ENCODE data around the gene ARHGAP26. TPM values are rescaled to one million over a fixed set of nuclear protein-coding genes. Genes with fewer than 3 reads are reported as not detected.
A peak's percentile ranks its signal among the peaks of the same experiment; 100 is the strongest.
"Not testable (repeated sequence)": the region's sequence is repeated elsewhere in the genome, so short reads cannot be mapped to it uniquely, and the experiment has no call there.

The ARHGAP26 gene
- total RNA-seq, 1 experiment from 2014 or later: 11.8 TPM

DNA sequence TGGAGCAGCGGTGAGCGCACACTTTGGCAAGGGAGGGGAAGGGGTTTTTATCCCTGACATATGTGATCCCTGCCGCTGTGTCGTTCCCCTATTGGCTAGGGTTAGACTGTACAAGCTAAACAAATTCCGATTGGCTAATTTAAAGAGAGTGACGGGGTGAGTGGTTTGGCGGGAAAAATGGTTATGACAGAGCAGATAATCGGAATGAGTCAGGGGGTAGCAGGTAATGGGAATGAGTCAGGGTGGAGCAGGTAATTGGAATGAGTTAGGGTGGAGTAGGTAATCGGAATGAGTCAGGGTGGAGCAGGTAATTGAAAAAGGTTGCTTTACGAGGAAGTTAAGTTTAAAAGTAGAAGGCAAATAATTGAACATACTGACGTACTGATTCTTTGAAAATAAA lies 318.5 kb downstream of the ARHGAP26 start:
- in situ Hi-C loops (cut with HindIII; ENCODE audit: low pct_unique_long_range_greater_than_20kb, low sequenced_read_pairs); DNase-seq (ENCODE audit: low read depth, low spot score): not testable (repeated sequence)

DNA sequence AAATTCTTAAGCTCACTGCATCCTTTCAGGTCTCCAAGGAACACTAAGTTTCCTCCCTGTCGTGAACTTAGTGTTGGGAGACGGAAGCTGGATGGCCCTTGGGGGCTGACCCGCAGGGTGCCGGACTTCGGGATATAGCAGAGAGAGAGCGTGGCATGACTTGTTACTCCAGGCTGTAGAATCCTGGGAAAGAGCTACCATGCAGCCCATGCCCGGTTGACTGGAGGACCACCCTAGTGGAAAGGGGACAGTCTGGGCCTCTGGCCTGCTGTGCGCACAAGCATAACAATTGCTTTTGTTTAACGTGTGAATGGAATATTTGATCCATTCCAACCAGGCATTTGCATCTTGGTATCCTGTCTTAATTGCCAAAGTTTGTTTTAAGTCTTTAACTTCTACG lies 319.9 kb downstream of the ARHGAP26 start:
- in situ Hi-C loops (cut with HindIII; ENCODE audit: low pct_unique_long_range_greater_than_20kb, low sequenced_read_pairs); DNase-seq (ENCODE audit: low read depth, low spot score): not testable (repeated sequence)

DNA sequence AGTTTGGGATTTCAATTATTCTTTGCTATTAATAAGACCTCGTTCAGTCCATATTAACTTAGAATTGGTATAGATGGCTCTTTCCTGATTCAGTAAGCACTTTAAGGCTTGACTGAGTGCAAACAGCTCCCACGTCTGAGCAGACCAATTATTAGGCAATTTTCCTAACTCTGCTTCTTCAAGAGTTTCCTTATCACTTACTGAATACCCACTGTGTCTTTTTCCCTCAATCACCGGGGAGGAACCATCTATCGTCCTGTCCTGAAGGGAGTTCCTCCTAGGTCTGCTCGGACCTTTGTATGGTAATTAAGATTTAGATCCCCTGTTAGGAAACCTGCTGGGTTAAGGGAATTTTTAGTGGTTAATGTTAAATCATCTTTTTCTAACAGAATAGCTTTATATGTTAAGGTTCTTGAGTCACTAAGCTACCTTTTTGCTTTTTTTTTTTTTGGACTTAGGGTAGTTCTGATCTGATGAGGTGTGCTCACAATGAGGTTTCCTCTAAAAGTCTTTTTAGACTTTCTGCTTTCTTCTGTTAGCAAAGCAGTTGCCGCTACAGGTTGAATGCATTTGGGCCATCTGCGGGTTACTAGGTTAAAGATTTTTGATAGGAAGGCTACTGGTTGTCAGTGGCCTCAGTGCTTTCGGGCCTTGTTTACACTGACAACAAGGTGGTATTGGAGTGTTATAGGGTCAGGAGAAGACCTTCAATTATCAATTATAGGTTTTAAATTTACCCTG lies 322.7 kb downstream of the ARHGAP26 start:
- in situ Hi-C loops (cut with HindIII; ENCODE audit: low pct_unique_long_range_greater_than_20kb, low sequenced_read_pairs); DNase-seq (ENCODE audit: low read depth, low spot score): not testable (repeated sequence)

DNA sequence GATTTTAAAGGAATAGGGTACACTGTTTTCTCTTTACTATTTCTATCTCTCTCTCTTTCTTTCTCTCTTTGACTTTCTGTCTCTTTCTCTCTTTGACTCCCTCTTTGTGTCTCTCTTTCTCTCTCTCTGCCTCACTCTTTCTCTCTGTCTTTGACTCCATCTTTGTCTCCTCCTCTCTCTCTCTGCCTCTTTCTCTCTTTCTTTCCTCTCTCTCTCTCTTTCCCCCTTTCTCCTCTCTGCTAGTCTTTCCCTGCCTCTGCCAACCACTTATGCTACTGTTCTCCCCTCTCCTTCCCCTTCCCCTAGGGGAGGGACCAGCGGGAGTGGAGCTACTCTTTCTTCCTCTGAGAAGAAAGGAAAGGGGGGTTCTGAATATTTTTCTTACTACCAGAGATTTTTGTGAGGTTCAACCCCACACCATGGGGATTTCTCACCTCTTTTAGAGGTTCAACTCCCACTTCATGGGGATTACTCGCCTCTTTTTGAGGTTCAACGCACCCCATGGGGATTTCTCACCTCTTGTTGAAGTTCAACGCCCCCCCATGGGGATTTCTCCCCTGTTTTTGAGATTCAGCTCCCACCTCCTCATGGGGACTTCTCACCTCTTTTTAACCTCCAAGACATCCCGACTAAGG lies 323.4 kb downstream of the ARHGAP26 start:
- in situ Hi-C loops (cut with HindIII; ENCODE audit: low pct_unique_long_range_greater_than_20kb, low sequenced_read_pairs): no loop called here
- no peak for DNase-seq (ENCODE audit: low read depth, low spot score)

DNA sequence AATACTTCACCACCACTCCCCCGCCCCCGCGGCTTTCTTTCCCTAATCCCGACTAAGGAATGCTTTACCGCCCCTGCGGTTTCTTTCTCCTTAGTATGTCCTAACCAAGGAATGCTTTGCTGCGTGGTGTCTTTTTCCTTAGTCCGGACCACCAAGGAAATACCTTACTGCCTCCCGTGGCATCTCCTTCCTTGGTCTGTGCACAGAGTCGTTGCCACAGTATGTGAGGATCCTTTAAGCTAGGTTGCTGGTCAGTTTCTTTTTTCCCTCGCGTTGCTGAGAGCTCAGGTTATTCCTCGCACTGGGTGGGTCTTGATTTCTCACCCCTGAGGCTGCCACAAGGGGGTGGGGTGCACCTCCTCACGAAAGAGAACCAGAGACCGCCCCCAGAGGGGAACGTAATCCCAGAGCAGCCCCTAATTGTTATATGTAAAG lies 323.9 kb downstream of the ARHGAP26 start:
- in situ Hi-C loops (cut with HindIII; ENCODE audit: low pct_unique_long_range_greater_than_20kb, low sequenced_read_pairs): no loop called here
- DNase-seq (ENCODE audit: low read depth, low spot score): no peak

DNA sequence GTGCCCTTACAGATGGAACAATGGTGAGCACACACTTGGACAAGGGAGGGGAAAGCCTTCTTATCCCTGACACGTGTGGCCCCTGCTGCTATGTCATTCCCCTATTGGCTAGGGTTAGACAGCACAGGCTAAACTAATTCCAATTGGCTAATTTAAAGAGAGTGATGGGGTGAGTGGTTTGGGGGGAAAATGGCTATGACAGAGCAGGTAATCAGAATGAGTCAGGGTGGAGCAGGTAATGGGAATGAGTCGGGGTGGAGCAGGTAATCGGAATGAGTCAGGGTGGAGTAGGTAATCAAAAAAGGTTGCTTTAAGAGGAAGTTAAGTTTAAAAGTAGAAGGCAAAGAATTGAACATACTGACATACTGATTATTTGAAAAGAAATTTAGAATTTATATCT lies 324.4 kb downstream of the ARHGAP26 start:
- DNase-seq (ENCODE audit: low read depth, low spot score); in situ Hi-C loops (cut with HindIII; ENCODE audit: low pct_unique_long_range_greater_than_20kb, low sequenced_read_pairs): not testable (repeated sequence)

DNA sequence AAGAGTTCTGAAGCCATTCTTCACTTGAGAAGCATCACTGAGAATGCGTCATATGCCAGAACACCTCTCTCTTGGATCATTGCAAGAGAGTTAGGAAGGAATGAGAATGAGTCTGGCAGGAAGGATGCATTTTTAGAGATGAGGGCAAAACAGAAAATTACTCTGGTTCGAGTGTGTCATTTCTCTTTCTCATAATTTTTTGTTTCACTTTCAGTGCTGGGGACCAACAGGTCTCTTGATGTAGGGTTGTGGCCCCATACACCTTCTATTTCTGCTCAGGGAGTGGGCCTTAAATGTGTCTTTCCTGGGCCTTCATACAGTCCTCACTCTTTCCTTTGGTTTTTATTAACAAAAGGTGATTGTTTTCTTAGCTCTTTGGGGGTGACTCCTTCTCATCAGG lies 330.9 kb downstream of the ARHGAP26 start:
- DNase-seq (ENCODE audit: low read depth, low spot score): no peak
- in situ Hi-C loops (cut with HindIII; ENCODE audit: low pct_unique_long_range_greater_than_20kb, low sequenced_read_pairs): no loop called here

DNA sequence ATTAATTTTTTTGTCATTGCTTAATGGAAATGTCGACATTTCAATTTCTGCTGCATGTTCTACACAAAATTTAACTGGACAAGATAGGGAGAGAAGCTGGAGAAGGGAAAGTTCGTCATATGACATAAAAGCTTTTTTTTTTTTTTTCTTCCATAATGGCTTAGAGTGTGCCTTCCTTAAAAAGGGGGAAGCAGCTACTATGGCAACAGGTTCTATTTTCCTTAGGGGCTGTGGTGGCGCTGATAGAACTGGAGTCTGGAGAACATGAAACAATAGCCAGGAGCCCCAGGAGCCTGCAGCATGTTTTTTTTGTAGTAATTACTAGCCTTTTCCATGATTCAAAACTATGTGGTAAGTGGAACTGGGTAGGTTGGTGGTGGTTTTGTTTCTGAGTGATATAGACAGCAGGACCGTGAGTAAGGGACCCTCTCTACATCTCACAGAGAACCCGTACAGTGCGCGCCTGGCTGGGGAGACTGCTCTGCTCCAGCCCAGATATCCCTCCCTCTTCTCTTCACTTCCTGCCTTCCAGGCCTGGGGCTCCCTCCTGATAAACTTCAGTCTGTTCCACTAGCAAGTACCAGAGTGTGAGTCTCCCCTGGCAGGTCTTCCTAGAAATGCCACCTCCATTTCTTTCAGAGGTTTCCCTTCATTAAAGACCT lies 331.7 kb downstream of the ARHGAP26 start:
- DNase-seq (ENCODE audit: low read depth, low spot score): no peak
- in situ Hi-C loops (cut with HindIII; ENCODE audit: low pct_unique_long_range_greater_than_20kb, low sequenced_read_pairs): no loop called here

DNA sequence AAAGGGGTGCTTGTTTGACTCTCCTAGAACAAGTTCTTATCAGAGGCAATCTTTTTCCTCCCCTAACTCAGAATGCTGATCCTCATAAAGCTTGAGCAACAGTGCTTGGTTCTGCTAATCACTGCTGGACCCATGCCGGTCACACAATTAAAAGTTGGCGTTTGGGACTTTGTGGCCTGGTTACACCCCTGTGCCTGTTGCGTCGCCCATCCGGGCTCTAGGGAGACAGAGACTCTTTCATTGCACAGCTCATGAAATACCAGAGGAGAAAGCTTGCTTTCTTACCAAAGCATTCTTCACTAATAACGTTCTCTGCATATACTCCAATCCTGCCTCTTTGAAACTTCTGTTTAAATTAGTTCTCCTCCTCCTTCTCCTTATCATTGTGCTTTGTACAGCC lies 332.2 kb downstream of the ARHGAP26 start:
- peak; percentile 43 for DNase-seq (ENCODE audit: low read depth, low spot score)
- in situ Hi-C loops (cut with HindIII; ENCODE audit: low pct_unique_long_range_greater_than_20kb, low sequenced_read_pairs): no loop called here

DNA sequence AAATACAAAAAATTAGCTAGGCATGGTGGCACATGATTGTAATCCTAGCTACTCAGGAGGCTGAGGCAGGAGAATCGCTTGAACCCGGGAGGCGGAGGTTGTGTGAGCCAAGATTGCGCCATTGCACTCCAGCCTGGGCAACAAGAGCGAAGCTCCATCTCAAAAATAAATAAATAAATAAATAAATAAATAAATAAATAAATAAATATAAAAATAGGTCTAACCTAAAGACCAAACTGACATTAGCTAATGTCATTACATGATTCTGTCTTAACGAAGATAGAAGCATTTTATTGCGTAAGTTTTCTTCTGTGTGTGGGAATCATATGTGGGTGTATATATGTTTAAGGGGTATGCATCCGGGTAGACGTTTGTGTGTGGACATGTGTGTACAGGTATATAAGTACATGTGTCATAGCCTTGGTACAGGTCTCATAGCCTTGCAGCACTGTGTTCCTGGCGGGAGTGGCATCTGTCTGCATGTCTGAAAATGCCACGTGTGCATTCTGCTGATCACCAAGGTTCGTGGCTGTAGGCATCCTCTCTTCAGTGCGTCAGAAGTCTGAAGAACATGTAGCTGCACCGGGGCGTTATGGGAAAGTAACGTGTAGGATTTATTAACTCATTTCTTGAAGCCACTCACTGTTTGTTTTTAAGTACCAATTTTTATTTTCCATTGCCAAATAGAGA lies 335.2 kb downstream of the ARHGAP26 start:
- in situ Hi-C loops (cut with HindIII; ENCODE audit: low pct_unique_long_range_greater_than_20kb, low sequenced_read_pairs): no loop called here
- no peak for DNase-seq (ENCODE audit: low read depth, low spot score)

DNA sequence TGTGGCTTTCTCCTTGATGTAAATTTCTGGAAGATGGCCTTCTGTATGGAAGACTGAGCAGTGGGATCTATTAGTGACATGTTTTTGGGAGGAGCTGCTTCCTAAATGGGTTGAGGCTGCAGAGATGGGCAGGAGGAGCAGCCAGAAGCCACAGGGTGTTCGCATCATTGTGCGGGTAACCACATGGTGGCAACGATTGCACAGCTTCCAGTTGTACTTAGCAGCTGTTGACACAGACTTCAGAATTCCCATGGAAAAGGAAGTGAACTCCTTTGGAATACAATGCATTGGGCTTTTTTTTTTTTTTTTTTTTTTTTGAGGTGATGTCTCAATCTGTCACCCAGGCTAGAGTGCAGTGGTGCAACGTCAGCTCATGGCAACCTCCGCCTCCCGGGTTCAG lies 336.0 kb downstream of the ARHGAP26 start:
- in situ Hi-C loops (cut with HindIII; ENCODE audit: low pct_unique_long_range_greater_than_20kb, low sequenced_read_pairs): no loop called here
- DNase-seq (ENCODE audit: low read depth, low spot score): peak; percentile 30

DNA sequence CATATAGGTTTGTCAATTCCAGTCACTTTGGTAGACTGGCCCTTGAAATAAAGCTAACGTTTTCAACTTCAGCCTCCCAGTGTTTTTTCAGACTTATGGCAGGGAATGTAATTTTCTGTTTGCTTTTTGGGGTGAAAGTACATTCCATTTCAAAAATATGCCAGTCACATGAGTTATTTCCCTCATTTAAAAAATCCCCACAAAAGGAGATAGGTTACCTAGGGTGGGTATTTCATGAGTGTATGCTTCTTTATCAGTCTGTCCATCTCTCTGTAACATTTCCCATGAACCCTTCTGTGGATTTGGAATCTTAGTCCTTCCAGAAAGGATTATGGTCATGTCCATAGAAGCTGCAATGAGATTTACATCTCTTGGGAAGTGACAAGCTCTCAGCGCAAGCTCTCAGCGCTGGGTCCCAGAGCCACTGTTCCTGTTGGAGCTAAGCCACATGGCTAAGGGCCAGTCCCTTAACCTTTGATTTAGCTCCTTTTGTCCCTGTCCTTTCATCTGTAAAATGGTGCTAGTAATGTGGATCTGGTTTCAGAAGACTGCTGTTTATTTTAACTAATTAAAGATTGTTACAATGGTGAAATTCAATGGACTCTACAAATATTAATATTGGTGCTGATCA lies 338.4 kb downstream of the ARHGAP26 start:
- DNase-seq (ENCODE audit: low read depth, low spot score): no peak
- in situ Hi-C loops (cut with HindIII; ENCODE audit: low pct_unique_long_range_greater_than_20kb, low sequenced_read_pairs): no loop called here

DNA sequence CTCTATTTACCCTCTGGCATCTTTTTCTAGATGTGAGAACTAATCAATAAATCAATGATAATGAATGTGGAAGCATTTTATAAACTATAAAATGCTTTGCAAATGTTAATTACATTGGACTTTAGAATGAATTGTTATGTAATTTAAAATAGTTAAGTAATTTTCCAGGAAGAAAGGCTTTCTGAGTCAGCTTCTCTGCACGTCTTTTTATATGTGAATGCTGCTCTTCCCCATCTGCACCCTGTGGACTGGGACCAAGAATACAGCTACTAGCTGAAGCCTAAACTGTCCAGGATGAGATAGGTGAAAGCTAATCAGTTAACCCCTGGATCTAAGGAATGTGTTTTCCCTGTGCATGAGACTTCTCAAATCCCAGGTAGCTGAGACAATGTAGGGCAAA lies 340.4 kb downstream of the ARHGAP26 start:
- DNase-seq (ENCODE audit: low read depth, low spot score): no peak
- in situ Hi-C loops (cut with HindIII; ENCODE audit: low pct_unique_long_range_greater_than_20kb, low sequenced_read_pairs): no loop called here

DNA sequence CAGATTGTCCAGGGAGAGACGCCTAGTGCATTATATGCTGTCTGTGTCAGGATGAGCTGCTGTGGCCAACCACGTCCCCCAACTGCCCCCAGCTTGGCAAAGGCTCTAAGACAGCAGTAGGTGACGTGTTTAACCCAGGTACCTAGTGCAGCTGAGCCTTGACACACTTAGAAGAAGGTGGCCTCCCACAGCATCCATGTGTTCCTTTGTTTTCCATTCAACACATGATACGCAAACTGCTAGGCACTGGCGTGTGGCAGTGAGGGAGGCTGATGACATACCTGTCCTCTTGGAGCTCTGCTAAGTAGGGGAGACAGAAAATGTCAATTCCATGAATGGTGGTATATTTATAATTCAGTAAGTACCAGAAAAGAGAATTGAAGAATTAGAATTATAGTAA lies 341.6 kb downstream of the ARHGAP26 start:
- no peak for DNase-seq (ENCODE audit: low read depth, low spot score)
- in situ Hi-C loops (cut with HindIII; ENCODE audit: low pct_unique_long_range_greater_than_20kb, low sequenced_read_pairs): no loop called here

DNA sequence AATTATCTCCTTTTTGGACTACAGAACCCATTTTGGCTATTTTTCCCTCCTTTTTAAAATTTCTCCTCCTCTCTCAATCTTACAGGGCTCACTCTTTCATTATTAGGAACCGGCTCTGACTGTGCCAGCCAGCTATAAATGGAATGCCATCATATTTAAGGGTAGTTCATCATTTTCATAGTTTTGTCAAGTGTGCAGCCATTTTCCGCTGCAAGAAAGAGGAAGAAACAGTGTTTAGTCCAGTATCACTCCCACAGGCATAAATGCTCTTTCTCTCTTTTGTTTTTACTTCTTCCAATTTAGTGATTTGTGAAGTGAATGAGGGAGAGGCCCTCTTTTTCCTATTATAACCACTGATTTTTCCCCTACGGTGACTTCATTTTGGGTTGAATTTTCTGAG lies 343.3 kb downstream of the ARHGAP26 start:
- DNase-seq (ENCODE audit: low read depth, low spot score): no peak
- in situ Hi-C loops (cut with HindIII; ENCODE audit: low pct_unique_long_range_greater_than_20kb, low sequenced_read_pairs): no loop called here

DNA sequence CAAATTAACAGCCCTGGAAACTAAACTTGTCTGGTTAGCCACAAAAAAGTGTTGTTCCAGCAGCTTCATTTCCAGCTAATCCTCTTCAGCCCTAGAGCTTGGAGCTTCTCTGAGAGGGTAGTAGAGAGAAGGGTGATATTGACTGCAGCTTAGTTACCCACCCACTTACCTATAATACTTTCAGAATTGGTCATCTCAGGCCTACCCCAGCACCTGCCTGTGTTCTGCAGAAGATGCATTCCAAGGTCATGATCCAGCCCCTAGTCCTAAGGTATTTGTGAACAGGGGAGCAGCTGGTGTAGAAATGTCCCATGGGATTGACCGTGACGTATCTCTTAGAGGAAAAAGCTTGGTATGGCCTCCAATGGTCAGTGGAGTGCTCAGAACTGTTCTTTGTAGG lies 344.3 kb downstream of the ARHGAP26 start:
- in situ Hi-C loops (cut with HindIII; ENCODE audit: low pct_unique_long_range_greater_than_20kb, low sequenced_read_pairs): no loop called here
- no peak for DNase-seq (ENCODE audit: low read depth, low spot score)

DNA sequence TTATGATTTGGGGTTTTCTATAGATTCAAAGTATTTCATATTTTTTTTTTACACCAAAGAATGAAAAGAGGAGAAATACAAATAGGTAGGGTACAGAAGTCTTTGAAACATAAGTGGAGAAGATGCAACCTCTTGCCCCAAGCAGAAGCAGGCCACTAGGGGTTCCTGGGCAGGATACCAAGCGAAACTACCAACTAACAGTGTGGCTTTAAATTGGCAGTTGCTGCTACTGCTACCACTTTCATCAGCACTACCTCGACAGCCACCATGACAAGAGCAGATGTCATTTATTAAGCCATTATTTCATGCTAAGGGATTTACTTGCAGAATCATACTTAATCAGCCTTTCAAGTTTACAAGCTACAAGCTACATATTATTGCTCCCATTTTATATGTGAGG lies 345.2 kb downstream of the ARHGAP26 start:
- no peak for DNase-seq (ENCODE audit: low read depth, low spot score)
- in situ Hi-C loops (cut with HindIII; ENCODE audit: low pct_unique_long_range_greater_than_20kb, low sequenced_read_pairs): no loop called here

DNA sequence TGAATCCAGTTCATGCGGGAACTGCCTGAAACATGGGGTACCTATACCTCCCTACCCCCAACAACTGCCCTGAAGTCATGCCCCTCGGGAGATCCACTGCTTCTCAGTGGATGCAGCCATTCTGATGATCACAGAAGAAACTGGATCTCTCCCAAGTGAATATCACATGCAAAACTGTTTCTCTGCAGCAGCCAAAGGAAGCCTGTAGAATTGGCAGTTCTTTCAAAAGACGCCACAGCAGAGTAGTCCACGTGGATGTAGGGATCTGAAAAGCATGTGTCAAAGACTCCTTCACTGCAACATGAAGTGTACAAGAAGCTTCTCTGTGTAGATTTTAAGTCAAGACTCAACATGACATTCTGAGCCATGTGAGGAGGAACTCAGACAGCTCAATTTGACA lies 346.6 kb downstream of the ARHGAP26 start:
- in situ Hi-C loops (cut with HindIII; ENCODE audit: low pct_unique_long_range_greater_than_20kb, low sequenced_read_pairs): no loop called here
- DNase-seq (ENCODE audit: low read depth, low spot score): no peak

All from SK-MEL-5 (cell line).